Measurements from ENCODE around the gene RD3L.
"Not testable (repeated sequence)": the region's sequence is repeated elsewhere in the genome, so short reads cannot be mapped to it uniquely, and the experiment has no call there.

The RD3L gene

GRCh38 chr14:103925316-103925715 lies 17.0 kb downstream of the RD3L start:
- no peak overlapping the region for H3K27ac ChIP-seq (ENCODE audit: low read length)
- H3K4me1 ChIP-seq (ENCODE audit: insufficient read depth, low read length), result no peaks in the 10 kb centered on the region
- no peaks in the 10 kb centered on the region for H3K36me3 ChIP-seq (ENCODE audit: insufficient read depth, low read depth, low read length)
- no peaks in the 10 kb centered on the region for H3K27me3 ChIP-seq (ENCODE audit: insufficient read depth, low read length)
- no peaks in the 10 kb centered on the region for H3K9me3 ChIP-seq (ENCODE audit: insufficient read depth, low read depth, low read length)
- no peak overlapping the region for H3K9ac ChIP-seq (ENCODE audit: low read depth, low read length)
- H3K4me3 ChIP-seq (ENCODE audit: low read length), result no peak overlapping the region

- Histone ChIP-seq H3K4me1 (ENCODE audit: insufficient read depth, low read length) (no peaks in the 10 kb centered on the region), H3K9me3 (ENCODE audit: insufficient read depth, low read depth, low read length) (no peaks in the 10 kb centered on the region), H3K36me3 (ENCODE audit: insufficient read depth, low read depth, low read length) (no peaks in the 10 kb centered on the region), H3K27me3 (ENCODE audit: insufficient read depth, low read length) (no peaks in the 10 kb centered on the region), H3K9ac (ENCODE audit: low read depth, low read length) (peak overlapping the region; percentile 48; the same call in 1 of the 2 replicates), H3K4me3 (ENCODE audit: low read length) (no peak overlapping the region), H3K27ac (ENCODE audit: low read length) (no peak overlapping the region)
Observed at GRCh38 chr14:103923863-103924262, 18.5 kb downstream of the RD3L start.

DNA sequence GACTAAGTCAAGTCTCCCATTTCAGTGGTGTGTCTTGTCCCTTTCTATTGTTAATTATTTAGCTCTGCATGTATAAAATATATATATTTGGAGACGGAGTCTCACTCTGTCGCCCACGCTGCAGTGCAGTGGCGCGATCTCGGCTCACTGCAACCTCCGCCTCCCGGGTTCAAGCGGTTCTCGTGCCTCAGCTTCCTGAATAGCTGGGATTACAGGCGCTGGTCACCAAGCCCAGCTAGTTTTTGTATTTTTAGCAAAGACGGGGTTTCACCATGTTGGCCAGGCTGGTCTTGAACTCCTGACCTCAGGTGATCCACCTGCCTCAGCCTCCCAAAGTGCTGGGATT lies 20.5 kb downstream of the RD3L start:
- not testable (repeated sequence) for H3K27ac ChIP-seq (ENCODE audit: low read length); H3K9ac ChIP-seq (ENCODE audit: low read depth, low read length); H3K9me3 ChIP-seq (ENCODE audit: insufficient read depth, low read depth, low read length); H3K27me3 ChIP-seq (ENCODE audit: insufficient read depth, low read length); H3K36me3 ChIP-seq (ENCODE audit: insufficient read depth, low read depth, low read length); H3K4me1 ChIP-seq (ENCODE audit: insufficient read depth, low read length)
- peak overlapping the region; percentile 99 for H3K4me3 ChIP-seq (ENCODE audit: low read length)

DNA sequence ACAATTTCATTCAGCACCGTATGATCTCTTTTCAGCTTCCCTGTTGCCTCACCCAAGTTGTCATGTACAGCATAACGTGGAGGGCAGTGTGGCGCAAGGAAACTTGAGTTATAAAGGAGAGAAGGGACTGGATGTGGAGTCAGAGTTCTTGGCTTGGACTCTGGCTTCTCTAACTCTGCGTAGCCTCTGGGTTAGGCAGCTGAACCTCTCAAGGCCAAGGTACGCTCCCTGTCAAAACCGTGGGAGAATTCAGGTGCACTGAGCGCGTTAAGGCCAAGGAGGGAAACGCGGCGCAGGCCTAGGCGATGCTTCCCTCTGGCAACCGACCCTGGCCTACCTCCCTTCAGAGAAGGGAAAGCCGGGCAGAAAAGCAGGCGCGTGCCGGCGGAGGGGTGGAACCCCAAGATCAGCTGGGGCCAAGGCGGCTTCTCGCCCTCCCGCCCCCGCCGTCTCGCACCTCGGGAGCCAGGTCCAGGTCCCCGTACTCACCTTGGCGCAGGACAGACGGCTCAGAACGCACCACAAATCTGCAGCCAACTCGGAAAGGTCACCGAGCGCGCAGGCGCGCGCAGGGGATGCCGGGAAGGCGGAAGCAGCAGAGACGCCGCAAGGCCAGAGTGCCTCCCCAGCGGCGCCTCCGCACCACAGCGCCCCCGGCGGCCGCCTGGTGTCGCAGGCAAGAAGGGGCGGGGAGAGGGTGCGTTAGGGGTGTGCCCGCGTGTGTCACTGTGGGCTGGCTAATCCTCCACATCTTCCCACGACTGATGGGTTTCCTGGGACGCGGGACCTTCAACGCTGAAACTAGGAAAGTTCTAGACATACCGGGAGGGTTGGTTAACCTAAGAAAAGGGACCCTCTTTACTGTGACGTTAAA lies 21.1 kb downstream of the RD3L start:
- Histone ChIP-seq H3K9me3 (ENCODE audit: insufficient read depth, low read depth, low read length) (no peaks in the 10 kb centered on the region), H3K27ac (ENCODE audit: low read length) (peak overlapping the region; percentile 79), H3K9ac (ENCODE audit: low read depth, low read length) (peak overlapping the region; percentile 98), H3K4me1 (ENCODE audit: insufficient read depth, low read length) (no peaks in the 10 kb centered on the region), H3K4me3 (ENCODE audit: low read length) (peak overlapping the region; percentile 99), H3K27me3 (ENCODE audit: insufficient read depth, low read length) (no peaks in the 10 kb centered on the region), H3K36me3 (ENCODE audit: insufficient read depth, low read depth, low read length) (peaks cover 12% of the 10 kb centered on the region)

- Histone ChIP-seq H3K4me3 (ENCODE audit: low read length) (no peak overlapping the region), H3K4me1 (ENCODE audit: insufficient read depth, low read length) (no peaks in the 10 kb centered on the region), H3K9me3 (ENCODE audit: insufficient read depth, low read depth, low read length) (no peaks in the 10 kb centered on the region), H3K27me3 (ENCODE audit: insufficient read depth, low read length) (no peaks in the 10 kb centered on the region), H3K9ac (ENCODE audit: low read depth, low read length) (no peak overlapping the region), H3K36me3 (ENCODE audit: insufficient read depth, low read depth, low read length) (peaks cover 51% of the 10 kb centered on the region), H3K27ac (ENCODE audit: low read length) (no peak overlapping the region)
Observed at GRCh38 chr14:103916636-103917262, 25.6 kb downstream of the RD3L start.

DNA sequence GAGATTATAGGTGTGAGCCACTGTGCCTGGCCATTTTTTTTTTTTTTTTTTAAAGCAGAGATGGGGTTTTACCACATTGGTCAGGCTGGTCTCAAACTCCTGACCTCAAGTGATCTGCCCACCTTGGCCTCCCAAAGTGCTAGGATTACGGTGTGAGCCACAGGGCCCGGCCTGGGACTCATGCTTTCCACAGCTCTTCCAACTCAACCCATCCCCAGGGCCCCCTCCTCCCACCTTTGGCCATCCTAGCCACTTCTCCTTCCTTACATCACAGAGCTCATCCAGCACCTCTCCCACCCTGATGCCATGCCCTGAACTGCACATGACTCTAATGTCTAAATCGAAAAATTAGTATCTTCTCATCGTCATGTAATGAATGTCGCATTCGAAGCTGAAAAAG lies 26.7 kb downstream of the RD3L start:
- Histone ChIP-seq H3K27ac (ENCODE audit: low read length) (no peak overlapping the region), H3K9ac (ENCODE audit: low read depth, low read length) (no peak overlapping the region), H3K4me3 (ENCODE audit: low read length) (no peak overlapping the region), H3K4me1 (ENCODE audit: insufficient read depth, low read length) (no peaks in the 10 kb centered on the region), H3K36me3 (ENCODE audit: insufficient read depth, low read depth, low read length) (peaks cover 53% of the 10 kb centered on the region), H3K9me3 (ENCODE audit: insufficient read depth, low read depth, low read length) (no peaks in the 10 kb centered on the region), H3K27me3 (ENCODE audit: insufficient read depth, low read length) (no peaks in the 10 kb centered on the region)

DNA sequence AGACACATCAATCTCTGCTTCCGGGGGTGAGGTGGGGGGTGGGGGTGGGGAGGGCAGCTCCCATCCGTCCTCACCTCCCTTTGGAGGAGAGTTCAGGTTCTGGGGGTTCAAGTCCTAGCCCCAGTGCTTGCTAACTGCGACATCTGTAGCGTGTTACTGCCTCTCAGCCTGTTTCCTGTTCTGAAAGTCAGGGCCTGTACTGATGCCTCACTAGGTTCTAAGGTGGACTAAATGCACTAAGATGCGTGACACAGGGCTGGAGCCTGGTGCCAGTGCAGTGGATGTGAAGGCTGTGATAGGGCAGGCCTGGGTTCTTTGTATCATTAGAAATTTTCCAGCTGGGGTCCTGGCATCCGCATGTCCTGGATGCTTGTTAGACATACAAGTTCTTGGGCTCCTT lies 31.3 kb downstream of the RD3L start:
- H3K4me1 ChIP-seq (ENCODE audit: insufficient read depth, low read length), result no peaks in the 10 kb centered on the region
- no peak overlapping the region for H3K4me3 ChIP-seq (ENCODE audit: low read length)
- no peak overlapping the region for H3K9ac ChIP-seq (ENCODE audit: low read depth, low read length)
- H3K27ac ChIP-seq (ENCODE audit: low read length), result no peak overlapping the region
- H3K9me3 ChIP-seq (ENCODE audit: insufficient read depth, low read depth, low read length), result no peaks in the 10 kb centered on the region
- H3K36me3 ChIP-seq (ENCODE audit: insufficient read depth, low read depth, low read length), result peaks cover 39% of the 10 kb centered on the region
- H3K27me3 ChIP-seq (ENCODE audit: insufficient read depth, low read length), result no peaks in the 10 kb centered on the region

DNA sequence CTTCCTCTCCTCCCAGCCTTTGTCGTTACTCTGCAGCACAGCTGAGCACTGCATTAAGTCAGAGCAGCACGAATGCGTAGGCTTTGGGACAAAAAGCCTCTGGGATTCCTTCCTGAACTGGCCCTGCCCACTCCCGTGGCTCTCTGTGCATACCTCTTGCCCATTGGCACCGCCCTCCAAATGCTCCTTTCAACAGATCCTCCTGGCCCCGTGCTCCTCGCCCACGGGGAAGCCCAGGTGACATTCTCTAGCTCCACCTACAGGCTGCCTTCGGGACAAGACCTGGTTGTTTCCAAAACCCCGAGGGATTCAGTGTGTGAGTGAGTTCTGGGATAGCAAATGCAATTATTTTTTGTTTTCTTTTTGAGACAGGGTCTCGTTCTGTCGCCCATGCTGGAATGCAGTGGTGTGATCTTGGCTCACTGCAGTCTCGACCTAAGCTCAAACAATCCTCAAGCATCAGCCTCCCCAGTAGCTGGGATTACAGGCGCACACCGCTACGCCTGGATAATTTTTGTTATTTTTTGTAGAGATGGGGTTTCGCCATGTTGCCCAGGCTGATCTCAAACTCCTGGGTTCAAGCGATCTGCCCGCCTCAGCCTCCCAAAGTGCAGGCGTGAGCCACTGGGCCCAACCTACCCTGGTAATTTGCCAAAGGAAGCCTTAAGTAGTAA lies 31.9 kb downstream of the RD3L start:
- Histone ChIP-seq H3K27ac (ENCODE audit: low read length) (no peak overlapping the region), H3K4me1 (ENCODE audit: insufficient read depth, low read length) (no peaks in the 10 kb centered on the region), H3K27me3 (ENCODE audit: insufficient read depth, low read length) (no peaks in the 10 kb centered on the region), H3K4me3 (ENCODE audit: low read length) (peak overlapping the region; percentile 34), H3K9me3 (ENCODE audit: insufficient read depth, low read depth, low read length) (no peaks in the 10 kb centered on the region), H3K9ac (ENCODE audit: low read depth, low read length) (no peak overlapping the region; the same call in 1 of the 2 replicates), H3K36me3 (ENCODE audit: insufficient read depth, low read depth, low read length) (peaks cover 33% of the 10 kb centered on the region)

DNA sequence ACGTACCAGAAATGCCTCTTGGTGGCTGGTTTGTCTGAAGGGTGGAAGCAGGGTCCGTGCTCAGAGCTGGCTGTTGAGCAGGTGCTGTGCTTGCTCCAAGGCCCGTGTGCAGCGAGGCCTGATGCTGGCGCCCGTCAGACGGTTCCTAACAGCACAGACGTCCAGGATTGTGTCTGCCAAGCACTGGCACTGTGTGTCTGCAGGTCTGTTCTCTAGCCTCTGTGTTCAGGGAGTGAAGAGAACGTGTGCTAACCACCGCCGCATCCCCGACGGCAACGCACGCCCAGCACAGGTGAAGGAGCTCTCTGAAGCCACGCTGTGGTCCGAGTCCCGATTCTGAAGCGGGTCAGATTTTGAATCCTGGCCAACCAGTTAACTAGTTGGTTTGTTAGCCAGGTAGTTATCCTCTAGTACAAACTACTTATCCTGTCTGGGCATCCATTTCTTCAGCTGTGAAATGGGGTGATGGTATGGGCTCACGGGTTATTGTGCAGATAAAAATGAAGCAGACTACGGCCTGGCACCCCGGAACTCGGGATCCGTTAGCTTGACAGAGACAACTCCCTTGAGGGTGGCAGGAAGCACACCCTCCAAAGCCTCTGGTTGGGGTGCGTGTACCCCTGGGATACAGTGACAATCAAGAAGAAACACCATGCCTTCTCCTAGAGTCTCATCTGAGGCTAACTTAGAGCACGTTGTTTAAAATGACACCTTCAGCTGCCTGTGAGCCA lies 32.6 kb downstream of the RD3L start:
- Histone ChIP-seq H3K9me3 (ENCODE audit: insufficient read depth, low read depth, low read length) (no peaks in the 10 kb centered on the region), H3K4me3 (ENCODE audit: low read length) (peak overlapping the region; percentile 34), H3K27ac (ENCODE audit: low read length) (no peak overlapping the region), H3K4me1 (ENCODE audit: insufficient read depth, low read length) (no peaks in the 10 kb centered on the region), H3K27me3 (ENCODE audit: insufficient read depth, low read length) (no peaks in the 10 kb centered on the region), H3K9ac (ENCODE audit: low read depth, low read length) (no peak overlapping the region; the same call in 1 of the 2 replicates), H3K36me3 (ENCODE audit: insufficient read depth, low read depth, low read length) (peaks cover 27% of the 10 kb centered on the region)

- Histone ChIP-seq H3K4me3 (ENCODE audit: low read length) (no peak overlapping the region), H3K4me1 (ENCODE audit: insufficient read depth, low read length) (no peaks in the 10 kb centered on the region), H3K36me3 (ENCODE audit: insufficient read depth, low read depth, low read length) (peaks cover 16% of the 10 kb centered on the region), H3K27ac (ENCODE audit: low read length) (no peak overlapping the region), H3K9ac (ENCODE audit: low read depth, low read length) (no peak overlapping the region), H3K9me3 (ENCODE audit: insufficient read depth, low read depth, low read length) (no peaks in the 10 kb centered on the region), H3K27me3 (ENCODE audit: insufficient read depth, low read length) (no peaks in the 10 kb centered on the region)
Observed at GRCh38 chr14:103908580-103908979, 33.7 kb downstream of the RD3L start.

DNA sequence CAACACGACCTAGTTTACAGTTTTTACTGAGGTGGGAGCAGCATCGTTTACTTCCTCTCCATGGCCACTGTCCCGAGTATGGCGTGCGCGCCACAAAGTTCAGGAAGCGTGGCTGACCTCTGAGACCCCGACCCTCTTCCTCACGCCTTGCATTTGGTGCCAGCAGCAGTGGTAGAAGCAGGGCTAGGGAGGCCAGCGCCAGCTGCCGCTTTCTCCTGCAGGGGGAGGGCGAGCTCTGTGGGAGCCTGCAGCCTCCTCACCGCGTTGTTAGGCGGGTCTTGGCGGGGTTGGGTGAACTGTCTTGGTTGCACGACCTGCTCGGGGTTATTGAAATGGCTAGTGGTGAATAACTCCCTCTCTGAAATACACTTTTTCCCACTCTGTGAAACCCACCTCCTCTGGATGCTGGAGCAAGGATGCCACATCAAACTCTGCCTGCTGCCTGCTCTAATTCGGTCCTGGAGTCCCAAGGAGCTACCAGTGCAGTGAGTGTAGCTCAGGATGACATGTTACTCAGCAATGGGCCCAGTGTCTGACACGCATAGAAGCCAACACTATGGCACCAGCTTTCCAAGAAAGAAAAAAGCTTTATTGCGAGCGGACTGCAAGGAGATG lies 36.4 kb downstream of the RD3L start:
- Histone ChIP-seq H3K9me3 (ENCODE audit: insufficient read depth, low read depth, low read length) (no peaks in the 10 kb centered on the region), H3K27me3 (ENCODE audit: insufficient read depth, low read length) (no peaks in the 10 kb centered on the region), H3K27ac (ENCODE audit: low read length) (no peak overlapping the region), H3K4me1 (ENCODE audit: insufficient read depth, low read length) (no peaks in the 10 kb centered on the region), H3K36me3 (ENCODE audit: insufficient read depth, low read depth, low read length) (no peaks in the 10 kb centered on the region), H3K9ac (ENCODE audit: low read depth, low read length) (no peak overlapping the region), H3K4me3 (ENCODE audit: low read length) (no peak overlapping the region)

Measured in iPS-20b (cell line).